GM21360 (cell line): ENCODE data around the gene IPPK.

Source experiments
- ATAC-seq: cut with Tn5 transposase; IDR thresholded peaks from one replicate; pipeline ENCODE4 v1.9.1; 2021; ENCODE audit warnings: mild to moderate bottlenecking, moderate library complexity; ENCODE audit not compliant: unreplicated experiment

IPPK gene

GRCh38 chr9:92669890-92670708, at the start of gene IPPK:
TSS of gene IPPK (minus strand) at chr9:92670131. CDS start at chr9:92669988, 143 bp downstream.
- peak; percentile 87 for ATAC-seq

- no peak for ATAC-seq
These were observed 49.2 kb upstream of the IPPK start for GRCh38 chr9:92719028-92719647.

GRCh38 chr9:92718086-92719001, 48.4 kb upstream of the IPPK start:
- ATAC-seq, result no peak

GRCh38 chr9:92717201-92718085, 47.5 kb upstream of the IPPK start:
- no peak for ATAC-seq

GRCh38 chr9:92716557-92716956, 46.6 kb upstream of the IPPK start:
- no peak for ATAC-seq

GRCh38 chr9:92715488-92716231, 45.7 kb upstream of the IPPK start:
- ATAC-seq, result no peak

- ATAC-seq, result no peak
These were observed 45.0 kb upstream of the IPPK start for GRCh38 chr9:92714787-92715487.

- ATAC-seq, result no peak
These were observed 44.1 kb upstream of the IPPK start for GRCh38 chr9:92714016-92714415.

- ATAC-seq, result no peak
These were observed 43.6 kb upstream of the IPPK start for GRCh38 chr9:92713528-92713927.

GRCh38 chr9:92712767-92713166, 42.8 kb upstream of the IPPK start:
- ATAC-seq, result no peak

- ATAC-seq, result no peak
These were observed 41.9 kb upstream of the IPPK start for GRCh38 chr9:92711844-92712243.

- no peak for ATAC-seq
These were observed 41.2 kb upstream of the IPPK start for GRCh38 chr9:92711146-92711545.

- no peak for ATAC-seq
These were observed 40.4 kb upstream of the IPPK start for GRCh38 chr9:92710368-92710767.

GRCh38 chr9:92709954-92710353, 40.0 kb upstream of the IPPK start:
- ATAC-seq, result no peak

- ATAC-seq, result no peak
These were observed 39.3 kb upstream of the IPPK start for GRCh38 chr9:92709240-92709639.

- ATAC-seq, result no peak
These were observed 37.6 kb upstream of the IPPK start for GRCh38 chr9:92707530-92707929.

GRCh38 chr9:92706218-92706940, 36.4 kb upstream of the IPPK start:
- ATAC-seq, result no peak

GRCh38 chr9:92704528-92704927, 34.6 kb upstream of the IPPK start:
- ATAC-seq, result no peak
